Femur (tissue), 1 donor: Measurements from ENCODE around the gene MAL.
"Not testable (repeated sequence)": the region's sequence is repeated elsewhere in the genome, so short reads cannot be mapped to it uniquely, and the experiment has no call there.

Experiments used
- DNase-seq: peaks from one replicate; pipeline ENCODE4 v3.0.0-alpha.2; 2017

Gene MAL

GRCh38 chr2:95063086-95063958 lies 37.8 kb downstream of the MAL start:
- DNase-seq, result no peak

GRCh38 chr2:95068256-95068655 lies 42.7 kb downstream of the MAL start:
- no peak for DNase-seq

GRCh38 chr2:95069465-95069864 lies 44.0 kb downstream of the MAL start:
- DNase-seq, result no peak

GRCh38 chr2:95071856-95072255 lies 46.3 kb downstream of the MAL start:
- DNase-seq, result no peak

- DNase-seq, result no peak
Measured at GRCh38 chr2:95072424-95072823, 46.9 kb downstream of the MAL start.

- DNase-seq, result no peak
Measured at GRCh38 chr2:95073856-95074662, 48.6 kb downstream of the MAL start.

GRCh38 chr2:95074663-95075439 lies 49.3 kb downstream of the MAL start:
- no peak for DNase-seq

GRCh38 chr2:95075440-95076132 lies 50.1 kb downstream of the MAL start:
- DNase-seq, result no peak

- DNase-seq, result peak; percentile 69
Measured at GRCh38 chr2:95076705-95077529, 51.4 kb downstream of the MAL start.

- DNase-seq, result no peak
Measured at GRCh38 chr2:95077530-95077825, 52.0 kb downstream of the MAL start.

- no peak for DNase-seq
Measured at GRCh38 chr2:95077861-95078603, 52.5 kb downstream of the MAL start.

GRCh38 chr2:95079199-95079683 lies 53.7 kb downstream of the MAL start:
- DNase-seq, result no peak

GRCh38 chr2:95082477-95082876 lies 57.0 kb downstream of the MAL start:
- no peak for DNase-seq

- DNase-seq, result no peak
Measured at GRCh38 chr2:95086017-95086416, 60.5 kb downstream of the MAL start.

GRCh38 chr2:95087379-95087778 lies 61.9 kb downstream of the MAL start:
- no peak for DNase-seq

- DNase-seq, result no peak
Measured at GRCh38 chr2:95091885-95092555, 66.5 kb downstream of the MAL start.

- not testable (repeated sequence) for DNase-seq
Measured at GRCh38 chr2:95098273-95098672, 72.8 kb downstream of the MAL start.

- DNase-seq, result no peak
Measured at GRCh38 chr2:95099910-95100309, 74.4 kb downstream of the MAL start.
